ENCODE measurements around the gene CORO7.

The CORO7 gene

DNA sequence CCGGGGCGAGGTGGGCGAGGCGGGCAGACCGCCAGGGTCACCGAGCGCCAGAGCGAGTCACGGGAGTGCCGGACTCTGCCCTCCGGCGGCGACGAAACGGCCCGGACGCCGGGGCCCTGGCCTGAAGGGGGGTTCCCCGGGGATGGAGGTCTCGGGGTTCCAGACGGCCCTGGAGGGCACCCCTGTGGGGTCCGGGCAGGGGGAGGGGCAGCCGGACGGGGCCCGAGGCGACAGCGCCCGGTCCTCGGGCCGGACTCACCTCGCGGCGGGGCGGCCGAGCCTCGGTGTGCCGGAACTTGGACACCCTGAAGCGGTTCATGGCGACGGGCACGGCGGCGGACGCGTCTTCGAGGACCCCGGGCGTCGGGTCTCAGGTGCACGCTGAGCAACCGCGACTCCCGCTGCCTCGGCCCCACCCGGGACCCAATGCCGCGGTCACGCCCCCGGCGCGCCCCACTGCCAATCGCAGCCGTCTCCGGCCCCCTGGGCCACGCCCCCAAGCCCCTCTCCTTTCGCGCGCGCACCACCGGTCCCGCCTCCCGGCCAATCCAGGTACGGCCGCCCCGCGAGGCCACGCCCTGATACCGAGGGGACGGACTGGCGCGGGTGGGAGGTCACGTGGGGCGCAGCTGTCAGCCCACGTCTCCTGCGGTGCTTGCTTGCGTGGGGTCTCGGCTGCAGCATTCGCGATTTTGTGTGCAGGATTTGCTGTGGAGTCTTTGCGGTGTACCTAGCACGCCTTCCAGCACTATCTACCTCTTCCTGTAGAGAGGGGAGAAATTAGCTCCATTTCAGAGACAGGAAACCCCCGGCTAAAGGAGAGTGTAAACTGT is at the start of gene CORO7:
TSS of gene CORO7 (minus strand) at position 397 of the 833 bp plus-strand sequence. CDS start at position 319, 78 bp downstream.
- Mint-ChIP-seq H3K27ac (peak within 1 kb of the TSS; percentile 92), H3K9me3 (no peaks in the 10 kb centered on the region), H3K4me1 (ENCODE audit: low read depth) (peaks cover 37% of the 10 kb centered on the region), H3K36me3 (ENCODE audit: low read depth) (peaks cover 14% of the 10 kb centered on the region), H3K27me3 (no peaks in the 10 kb centered on the region), H3K4me3 (peak within 1 kb of the TSS; percentile 92)

DNA sequence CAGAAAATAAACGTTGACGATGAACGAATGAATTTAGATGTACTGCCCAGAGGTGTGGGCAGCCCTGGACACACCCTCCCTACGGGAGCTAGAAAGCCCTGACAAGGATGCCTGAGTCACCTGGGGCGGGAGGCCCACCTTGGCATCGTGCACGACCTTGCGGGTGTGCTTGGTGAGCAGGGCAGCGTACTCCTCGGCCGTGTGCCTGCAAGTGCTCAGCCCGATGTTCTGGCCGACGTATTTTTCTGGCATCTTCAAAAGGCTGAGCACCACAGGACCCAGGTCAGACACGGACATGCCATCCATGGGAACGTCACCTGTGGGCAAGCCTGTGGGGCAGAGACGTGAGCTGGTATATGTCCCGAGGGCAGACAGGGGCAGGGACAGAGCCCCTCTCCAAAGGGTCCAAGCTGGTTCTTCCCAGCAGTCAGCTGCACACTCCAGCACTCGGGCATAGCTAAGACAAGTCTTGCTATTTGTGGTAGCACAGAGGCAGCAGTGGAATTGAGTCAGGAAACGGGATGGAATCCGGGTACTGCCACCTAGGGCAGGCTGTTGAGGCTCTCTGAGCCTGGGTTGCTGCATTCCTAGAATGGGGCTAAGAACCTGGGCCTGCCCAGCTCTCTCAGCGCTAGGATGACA is 47.2 kb upstream of the CORO7 start:
- peaks cover 38% of the 10 kb centered on the region for H3K36me3 Mint-ChIP-seq (ENCODE audit: low read depth)
- peaks cover 26% of the 10 kb centered on the region for H3K4me1 Mint-ChIP-seq (ENCODE audit: low read depth)
- no peaks in the 10 kb centered on the region for H3K9me3 Mint-ChIP-seq
- H3K4me3 Mint-ChIP-seq: no peak overlapping the region
- no peaks in the 10 kb centered on the region for H3K27me3 Mint-ChIP-seq
- H3K27ac Mint-ChIP-seq: no peak overlapping the region

DNA sequence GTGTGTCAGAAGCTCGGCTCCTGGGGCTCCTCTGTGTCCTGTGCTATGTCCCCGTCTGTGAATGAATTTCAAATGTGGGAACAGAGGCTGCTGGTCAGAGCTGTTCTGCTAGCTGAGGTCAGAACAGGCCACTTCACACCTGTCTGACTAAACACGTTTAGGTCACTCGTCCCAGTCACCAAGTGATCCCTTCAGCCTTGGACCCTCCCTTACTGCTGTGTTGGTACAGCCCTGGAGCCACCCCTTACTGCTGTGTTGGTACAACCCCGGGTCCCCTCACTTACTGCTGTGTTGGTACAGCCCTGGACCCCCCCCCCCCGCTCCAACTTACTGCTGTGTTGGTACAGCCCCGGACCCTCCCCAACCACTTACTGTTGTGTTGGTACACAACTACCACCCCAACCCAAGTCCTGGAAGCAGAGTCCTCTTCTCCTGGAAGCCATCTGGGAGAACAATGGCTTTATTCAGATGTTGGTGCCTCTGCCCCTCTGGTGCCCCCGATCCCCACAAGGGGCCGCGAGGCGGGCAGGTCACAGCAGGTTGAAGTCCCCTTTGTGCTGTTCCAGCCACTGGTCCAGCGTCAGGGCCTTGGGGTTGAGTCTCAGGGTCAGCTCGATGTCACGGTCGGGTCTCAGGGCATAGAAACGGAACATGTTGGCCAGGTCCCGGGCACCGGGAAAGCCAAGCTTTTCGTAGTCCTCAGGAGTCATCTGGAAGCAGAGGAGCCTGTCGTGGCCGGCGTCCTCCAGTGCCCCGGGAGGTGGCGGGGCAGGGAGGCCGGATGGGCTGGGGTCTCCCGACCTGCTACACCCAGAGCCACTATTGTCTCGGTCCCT is 45.1 kb upstream of the CORO7 start:
- H3K27me3 Mint-ChIP-seq: no peaks in the 10 kb centered on the region
- H3K36me3 Mint-ChIP-seq (ENCODE audit: low read depth): peaks cover 42% of the 10 kb centered on the region
- no peak overlapping the region for H3K4me3 Mint-ChIP-seq
- H3K4me1 Mint-ChIP-seq (ENCODE audit: low read depth): peaks cover 20% of the 10 kb centered on the region
- H3K9me3 Mint-ChIP-seq: no peaks in the 10 kb centered on the region
- no peak overlapping the region for H3K27ac Mint-ChIP-seq

DNA sequence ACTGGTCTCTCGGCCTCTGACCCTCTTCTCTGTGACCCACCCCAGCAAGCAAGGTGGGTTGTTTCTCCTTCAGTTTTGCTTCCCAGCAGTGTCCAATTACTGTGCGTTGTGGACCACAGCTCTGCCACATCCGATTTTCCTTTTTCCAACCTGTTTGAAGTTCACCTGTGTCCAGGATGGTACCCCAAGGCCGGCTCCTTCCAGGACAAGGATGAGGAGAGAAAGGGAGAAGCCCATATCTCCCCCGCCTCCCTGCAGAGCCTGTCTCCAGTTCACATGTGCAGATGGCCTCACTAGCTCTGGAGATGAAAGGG is 44.5 kb upstream of the CORO7 start:
- H3K27me3 Mint-ChIP-seq: no peaks in the 10 kb centered on the region
- H3K27ac Mint-ChIP-seq: no peak overlapping the region
- H3K4me3 Mint-ChIP-seq: no peak overlapping the region
- peaks cover 44% of the 10 kb centered on the region for H3K36me3 Mint-ChIP-seq (ENCODE audit: low read depth)
- peaks cover 14% of the 10 kb centered on the region for H3K4me1 Mint-ChIP-seq (ENCODE audit: low read depth)
- H3K9me3 Mint-ChIP-seq: no peaks in the 10 kb centered on the region

DNA sequence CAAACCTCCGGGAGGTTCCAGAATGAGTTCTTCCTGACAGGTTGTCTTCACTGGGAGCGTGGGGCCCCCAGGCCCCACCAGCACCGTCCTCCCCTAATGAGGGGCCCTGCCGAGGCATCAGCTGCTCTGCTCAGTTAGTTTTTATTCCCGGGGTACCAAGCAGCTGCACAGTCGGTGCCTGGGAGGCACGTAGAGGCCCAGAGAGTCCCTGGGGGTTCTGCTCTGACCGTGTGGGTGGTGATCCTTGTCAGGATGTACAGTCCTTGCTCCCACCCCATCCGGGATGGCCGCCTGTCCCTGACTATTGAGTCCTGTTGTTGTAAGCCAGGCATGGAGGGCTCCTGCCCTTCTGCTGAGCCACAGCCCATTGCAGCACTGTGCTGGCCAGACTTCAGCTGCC is 39.6 kb upstream of the CORO7 start:
- H3K27me3 Mint-ChIP-seq: no peaks in the 10 kb centered on the region
- H3K4me1 Mint-ChIP-seq (ENCODE audit: low read depth): peaks cover 6% of the 10 kb centered on the region
- H3K4me3 Mint-ChIP-seq: no peak overlapping the region
- H3K36me3 Mint-ChIP-seq (ENCODE audit: low read depth): peaks cover 62% of the 10 kb centered on the region
- no peak overlapping the region for H3K27ac Mint-ChIP-seq
- no peaks in the 10 kb centered on the region for H3K9me3 Mint-ChIP-seq

DNA sequence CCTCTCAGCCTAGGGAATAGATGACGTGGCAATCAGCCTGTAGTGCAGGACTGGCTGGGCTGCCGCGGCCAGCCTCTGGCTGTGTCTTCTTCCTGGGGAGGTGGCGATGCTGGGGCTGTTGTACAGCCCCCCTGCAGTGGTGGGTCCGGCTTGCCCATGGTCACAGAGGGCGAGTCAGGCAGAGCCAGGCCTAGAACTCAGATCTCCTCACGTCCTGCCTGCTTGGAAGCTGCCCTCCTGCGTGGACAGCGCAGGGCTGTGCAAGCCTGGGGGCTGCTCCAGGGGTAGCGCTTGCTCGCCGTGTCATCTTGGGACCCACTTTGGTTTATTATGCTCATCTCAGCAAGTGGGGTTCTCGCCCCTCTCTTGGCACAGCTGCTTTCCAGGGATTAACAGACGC is 38.7 kb upstream of the CORO7 start:
- H3K27ac Mint-ChIP-seq: no peak overlapping the region
- H3K36me3 Mint-ChIP-seq (ENCODE audit: low read depth): peaks cover 68% of the 10 kb centered on the region
- H3K27me3 Mint-ChIP-seq: no peaks in the 10 kb centered on the region
- H3K9me3 Mint-ChIP-seq: no peaks in the 10 kb centered on the region
- no peak overlapping the region for H3K4me3 Mint-ChIP-seq
- peaks cover 6% of the 10 kb centered on the region for H3K4me1 Mint-ChIP-seq (ENCODE audit: low read depth)

DNA sequence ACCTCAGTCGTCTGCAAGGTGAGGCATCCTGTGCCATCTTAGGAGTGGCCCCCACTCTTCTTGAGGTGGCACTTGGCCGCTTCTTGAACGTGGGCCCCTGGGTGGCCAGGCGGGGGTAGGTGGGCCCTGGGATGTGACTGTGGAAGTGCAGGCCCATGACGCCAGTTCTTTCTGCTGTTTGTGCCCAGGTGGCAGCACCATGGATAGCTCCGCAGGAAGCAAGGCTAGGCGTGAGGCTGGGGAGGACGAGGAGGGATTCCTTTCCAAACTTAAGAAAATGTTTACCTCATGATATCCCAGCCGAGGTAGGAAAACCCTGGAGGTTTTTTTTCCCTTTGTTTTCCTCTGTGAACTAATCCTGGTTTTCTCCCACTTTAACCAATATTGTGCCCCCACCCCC is 38.2 kb upstream of the CORO7 start:
- H3K4me1 Mint-ChIP-seq (ENCODE audit: low read depth): peaks cover 6% of the 10 kb centered on the region
- no peaks in the 10 kb centered on the region for H3K9me3 Mint-ChIP-seq
- H3K36me3 Mint-ChIP-seq (ENCODE audit: low read depth): peaks cover 71% of the 10 kb centered on the region
- no peak overlapping the region for H3K27ac Mint-ChIP-seq
- H3K27me3 Mint-ChIP-seq: no peaks in the 10 kb centered on the region
- no peak overlapping the region for H3K4me3 Mint-ChIP-seq

DNA sequence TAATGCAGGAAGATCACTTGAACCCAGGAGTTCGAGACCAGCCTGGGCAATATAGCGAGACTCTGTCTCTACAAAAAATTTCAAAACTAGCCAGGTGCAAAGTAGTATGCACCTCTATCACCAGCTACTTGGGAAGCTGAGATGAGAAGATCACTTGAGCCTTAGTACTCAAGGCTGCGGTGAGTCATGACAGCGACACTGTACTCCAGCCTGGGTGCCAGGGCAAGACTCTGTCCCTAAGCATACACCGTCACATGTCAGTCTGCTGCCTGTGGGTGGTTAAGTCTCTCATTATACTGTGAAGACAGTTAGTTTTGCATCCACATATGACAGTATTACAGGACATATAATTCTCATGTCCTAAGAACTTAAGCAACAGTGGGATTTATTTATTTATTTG is 36.3 kb upstream of the CORO7 start:
- Mint-ChIP-seq H3K4me1 (ENCODE audit: low read depth) (no peaks in the 10 kb centered on the region), H3K27ac (no peak overlapping the region), H3K9me3 (no peaks in the 10 kb centered on the region), H3K27me3 (no peaks in the 10 kb centered on the region), H3K36me3 (ENCODE audit: low read depth) (peaks cover 63% of the 10 kb centered on the region), H3K4me3 (no peak overlapping the region)

DNA sequence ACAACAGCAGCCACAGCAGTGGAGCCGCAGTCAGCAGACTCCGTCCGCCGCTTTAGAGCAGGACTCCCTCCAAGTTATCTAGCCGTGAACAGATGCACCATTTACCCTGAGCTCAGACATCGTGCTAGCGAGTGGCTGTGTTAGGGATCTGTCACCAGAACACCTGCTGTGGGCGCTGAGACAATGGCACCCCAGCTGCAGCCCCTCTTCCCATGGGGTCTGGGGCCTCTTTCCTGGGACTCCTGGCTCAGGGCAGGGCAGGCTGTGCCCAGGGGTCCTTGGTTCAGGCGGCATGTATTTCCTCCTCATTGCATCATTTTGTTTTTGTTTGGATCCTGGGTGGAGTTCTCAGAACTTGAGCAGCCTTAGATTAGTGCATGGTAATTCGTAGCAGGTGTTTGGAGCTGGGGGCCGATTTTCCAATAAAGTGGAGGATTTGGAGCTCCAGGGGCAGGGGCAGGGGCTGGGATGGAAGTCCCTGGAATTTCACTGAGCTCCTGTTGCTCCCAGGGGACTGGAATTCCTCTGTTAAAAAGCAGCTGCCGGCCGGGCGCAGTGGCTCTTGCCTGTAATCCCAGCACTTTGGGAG is 34.6 kb upstream of the CORO7 start:
- H3K36me3 Mint-ChIP-seq (ENCODE audit: low read depth): peaks cover 70% of the 10 kb centered on the region
- no peaks in the 10 kb centered on the region for H3K9me3 Mint-ChIP-seq
- H3K27me3 Mint-ChIP-seq: no peaks in the 10 kb centered on the region
- H3K4me1 Mint-ChIP-seq (ENCODE audit: low read depth): no peaks in the 10 kb centered on the region
- no peak overlapping the region for H3K4me3 Mint-ChIP-seq
- H3K27ac Mint-ChIP-seq: peak overlapping the region; percentile 3

DNA sequence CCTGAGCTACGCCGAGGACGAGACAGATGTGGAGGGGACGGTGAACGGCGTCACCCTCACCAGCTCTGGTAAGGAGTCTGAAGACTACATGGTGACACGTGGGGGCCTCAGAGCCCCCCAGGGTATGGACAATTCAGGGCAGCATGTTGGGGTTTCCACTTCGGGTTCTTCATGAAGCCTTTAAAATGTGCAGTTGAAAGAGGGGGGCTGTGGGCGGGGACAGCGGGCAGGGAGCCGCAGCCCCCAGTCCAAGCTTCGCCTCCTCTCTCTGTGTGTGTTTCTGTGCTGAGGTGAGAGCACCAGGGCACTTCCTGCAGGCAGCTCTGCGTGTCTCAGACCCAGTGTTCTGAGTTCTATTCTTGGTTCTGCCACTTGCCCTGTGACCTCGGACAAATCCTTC is 34.0 kb upstream of the CORO7 start:
- no peak overlapping the region for H3K27ac Mint-ChIP-seq

DNA sequence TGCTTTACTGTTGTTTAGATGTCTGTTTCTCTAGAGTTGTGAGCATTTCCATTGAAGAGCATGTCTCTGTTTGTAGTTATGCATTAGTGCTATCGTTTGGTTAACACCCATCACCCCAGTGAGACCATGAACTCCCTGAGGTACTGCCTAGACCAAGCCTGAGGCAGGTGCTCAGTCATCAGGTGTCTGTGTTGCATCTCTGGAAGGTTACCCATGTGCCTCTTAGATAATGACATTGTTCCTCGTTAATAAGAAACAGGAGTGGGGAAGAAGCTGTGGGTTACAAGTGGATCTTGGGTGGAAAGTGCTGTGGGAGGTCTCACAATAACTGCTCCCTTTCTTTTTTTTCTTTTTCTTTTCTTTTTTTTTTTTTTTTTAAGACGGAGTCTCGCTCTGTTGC is 27.6 kb upstream of the CORO7 start:
- Mint-ChIP-seq H3K27ac (no peak overlapping the region), H3K27me3 (no peaks in the 10 kb centered on the region), H3K4me1 (ENCODE audit: low read depth) (no peaks in the 10 kb centered on the region), H3K4me3 (no peak overlapping the region), H3K36me3 (ENCODE audit: low read depth) (peaks cover 80% of the 10 kb centered on the region), H3K9me3 (no peaks in the 10 kb centered on the region)

More for the DNA sequence above, 34.0 kb upstream of the CORO7 start:
- H3K4me3 Mint-ChIP-seq: no peak overlapping the region
- no peaks in the 10 kb centered on the region for H3K4me1 Mint-ChIP-seq (ENCODE audit: low read depth)
- no peaks in the 10 kb centered on the region for H3K27me3 Mint-ChIP-seq
- no peaks in the 10 kb centered on the region for H3K9me3 Mint-ChIP-seq
- H3K36me3 Mint-ChIP-seq (ENCODE audit: low read depth): peaks cover 67% of the 10 kb centered on the region

DNA sequence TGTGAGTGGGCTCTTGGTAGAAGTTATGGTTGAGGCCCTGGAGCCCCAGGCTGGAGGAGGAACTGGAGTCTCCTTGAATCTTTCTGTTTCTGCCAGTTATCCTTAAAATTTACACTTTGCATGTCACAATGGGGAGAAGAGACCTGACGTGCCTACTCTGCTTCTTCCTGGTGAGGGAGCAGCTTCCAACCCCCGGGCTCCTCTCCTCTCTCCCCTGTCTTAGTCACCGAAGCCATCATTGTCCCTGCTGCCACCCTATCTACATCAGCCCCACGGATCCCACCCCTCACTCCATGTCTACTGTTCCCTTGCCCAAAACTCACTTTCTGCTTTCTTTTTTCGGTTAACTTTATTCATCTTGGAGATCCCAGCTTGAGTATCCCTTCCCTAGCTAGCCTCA is 26.9 kb upstream of the CORO7 start:
- H3K27ac Mint-ChIP-seq: no peak overlapping the region
- H3K27me3 Mint-ChIP-seq: no peaks in the 10 kb centered on the region
- peaks cover 79% of the 10 kb centered on the region for H3K36me3 Mint-ChIP-seq (ENCODE audit: low read depth)
- H3K9me3 Mint-ChIP-seq: no peaks in the 10 kb centered on the region
- no peaks in the 10 kb centered on the region for H3K4me1 Mint-ChIP-seq (ENCODE audit: low read depth)
- no peak overlapping the region for H3K4me3 Mint-ChIP-seq

DNA sequence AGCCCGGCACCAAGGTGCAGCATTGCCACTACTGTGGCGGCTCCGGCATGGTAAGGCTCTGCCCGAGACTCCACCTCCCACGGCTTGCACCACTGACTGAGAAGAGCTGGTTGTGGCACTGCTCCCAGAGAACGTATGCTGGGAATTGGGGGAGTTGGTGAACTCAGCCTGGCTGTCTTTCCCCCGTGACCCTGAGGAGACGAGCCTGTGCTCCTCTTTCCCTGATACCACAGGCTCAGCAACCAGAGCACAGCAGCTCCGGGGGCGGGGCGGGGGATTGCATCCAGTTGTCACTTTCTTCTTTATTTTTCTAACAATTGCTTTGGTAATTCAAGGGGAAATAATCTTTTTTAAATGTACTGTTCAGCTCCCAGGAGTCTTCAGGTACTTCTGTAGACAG is 26.0 kb upstream of the CORO7 start:
- Mint-ChIP-seq H3K4me3 (no peak overlapping the region), H3K27ac (no peak overlapping the region), H3K36me3 (ENCODE audit: low read depth) (peaks cover 78% of the 10 kb centered on the region), H3K4me1 (ENCODE audit: low read depth) (no peaks in the 10 kb centered on the region), H3K27me3 (no peaks in the 10 kb centered on the region), H3K9me3 (no peaks in the 10 kb centered on the region)

DNA sequence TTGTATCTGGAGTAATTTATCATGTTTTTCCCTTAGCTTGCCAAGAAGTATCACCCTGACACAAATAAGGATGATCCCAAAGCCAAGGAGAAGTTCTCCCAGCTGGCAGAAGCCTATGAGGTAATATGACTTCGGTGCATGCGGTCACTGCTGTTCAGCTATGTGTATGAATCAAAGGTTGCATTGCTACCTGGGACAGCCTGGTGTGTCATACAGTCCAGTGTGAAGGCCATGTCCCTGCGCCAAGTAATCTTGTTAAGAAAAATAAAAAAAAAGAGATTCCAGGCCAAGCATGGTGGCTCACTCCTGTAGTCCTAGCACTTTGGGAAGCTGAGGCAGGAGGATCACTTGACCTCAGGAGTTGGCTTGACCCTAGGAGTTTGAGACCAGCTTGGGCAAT is 21.0 kb upstream of the CORO7 start:
- Mint-ChIP-seq H3K36me3 (ENCODE audit: low read depth) (peaks cover 72% of the 10 kb centered on the region), H3K4me1 (ENCODE audit: low read depth) (peaks cover 12% of the 10 kb centered on the region), H3K27ac (no peak overlapping the region)

More for the DNA sequence above, 21.0 kb upstream of the CORO7 start:
- Mint-ChIP-seq H3K4me3 (no peak overlapping the region), H3K9me3 (no peaks in the 10 kb centered on the region), H3K27me3 (no peaks in the 10 kb centered on the region)
